NCI-H187 treated with DMSO at 0.1 percent for 48 hours (cell line): ENCODE data around the gene ATP11A.
A peak's percentile ranks its signal among the peaks of the same experiment; 100 is the strongest.
"Not testable (repeated sequence)": the region's sequence is repeated elsewhere in the genome, so short reads cannot be mapped to it uniquely, and the experiment has no call there.

Source experiments
- DNase-seq: peaks from one replicate; lab custom pipeline; 2025; lab: John Stamatoyannopoulos, UW

The ATP11A gene

GRCh38 chr13:112776354-112776753, 86.5 kb downstream of the ATP11A start:
- no peak for DNase-seq

DNA sequence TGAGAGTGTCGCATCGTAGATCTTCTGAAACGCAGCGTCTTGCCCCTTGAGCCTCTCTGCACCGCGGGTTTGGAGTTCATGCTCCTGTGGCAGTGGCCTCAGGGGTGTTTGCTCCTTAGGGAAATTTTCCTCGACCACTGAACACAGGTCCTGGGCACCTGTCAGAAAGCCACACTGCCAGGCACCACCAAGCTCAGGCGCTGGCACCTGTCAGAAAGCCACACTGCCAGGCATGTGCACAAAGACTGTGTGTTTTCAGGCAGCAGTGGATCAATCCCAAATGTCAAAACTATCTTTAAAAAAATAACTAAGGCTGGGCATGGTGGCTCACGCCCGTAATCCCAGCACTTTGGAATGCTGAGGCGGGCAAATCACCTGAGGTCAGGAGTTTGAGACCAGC, 87.1 kb downstream of the ATP11A start:
- no peak for DNase-seq

DNA sequence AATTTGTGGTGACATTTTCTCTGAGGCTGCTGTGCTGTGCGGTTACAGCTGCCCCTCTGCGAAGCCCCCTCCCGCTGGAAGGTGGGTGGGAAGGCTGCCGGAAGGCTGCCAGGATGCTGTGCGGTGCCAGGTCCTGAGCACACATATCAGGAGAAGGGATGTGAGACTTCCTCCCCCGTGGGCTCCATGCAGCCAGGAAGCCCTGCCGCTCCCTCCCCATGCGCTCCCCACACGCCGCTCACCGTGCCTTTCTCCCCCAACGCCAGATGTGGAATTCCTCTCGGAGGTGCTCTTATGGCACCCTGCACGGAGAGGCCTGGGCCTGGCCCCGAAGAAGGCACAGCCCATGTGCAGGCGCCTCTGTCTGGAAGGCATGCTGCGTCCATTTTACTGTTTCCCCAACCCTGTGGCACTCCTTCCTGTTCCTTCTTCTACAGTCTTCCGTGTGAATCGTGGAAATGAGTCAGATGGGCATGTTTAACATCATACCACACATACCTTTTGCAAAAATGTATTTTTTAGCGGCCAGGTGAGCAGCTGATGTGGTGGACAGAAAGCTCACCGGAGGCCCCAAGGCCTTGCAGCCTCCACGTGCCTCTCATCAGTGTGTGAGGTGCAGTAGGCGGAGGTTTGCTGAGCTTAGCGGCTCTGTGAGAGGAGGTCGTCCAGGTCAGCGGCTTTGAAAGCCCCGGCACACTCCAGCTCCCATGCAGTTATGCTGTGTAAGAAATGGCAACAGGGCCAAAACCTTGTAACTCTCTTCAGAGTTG, 88.0 kb downstream of the ATP11A start:
- no peak for DNase-seq

DNA sequence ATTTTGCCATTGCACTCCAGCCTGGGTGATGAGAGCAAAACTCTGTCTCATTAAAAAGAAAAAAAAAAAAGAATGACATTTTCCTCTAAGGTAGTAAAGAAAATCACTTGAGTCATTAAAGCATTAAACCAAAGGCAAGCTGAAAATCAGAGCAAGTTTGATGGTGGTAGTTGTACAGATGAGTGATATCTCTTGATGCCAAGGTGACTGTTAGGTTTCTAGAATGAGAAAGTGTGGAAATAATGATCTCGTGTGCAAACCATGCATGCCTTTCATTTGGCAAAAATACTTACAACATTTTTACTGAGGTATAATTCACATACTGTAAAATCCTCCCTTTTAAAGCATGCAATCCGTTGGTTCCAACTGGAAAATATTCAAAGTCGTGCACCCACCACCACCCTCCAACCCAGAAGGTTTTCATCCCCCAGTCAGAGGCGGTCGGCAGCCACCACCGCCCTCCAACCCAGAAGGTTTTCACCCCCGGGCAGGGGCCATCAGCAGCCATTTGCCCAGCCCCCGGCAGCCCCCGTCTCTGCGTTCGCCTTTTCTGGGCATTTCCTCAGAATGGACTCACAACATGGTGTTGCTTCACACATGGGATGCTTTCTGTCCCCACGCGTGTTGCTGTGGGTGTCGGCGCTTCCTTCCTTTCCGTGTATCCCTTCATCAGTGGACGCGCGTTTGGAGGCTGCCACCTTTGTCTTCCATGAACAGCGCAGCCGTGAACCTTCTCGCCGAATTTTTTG, 90.2 kb downstream of the ATP11A start:
- DNase-seq: no peak

DNA sequence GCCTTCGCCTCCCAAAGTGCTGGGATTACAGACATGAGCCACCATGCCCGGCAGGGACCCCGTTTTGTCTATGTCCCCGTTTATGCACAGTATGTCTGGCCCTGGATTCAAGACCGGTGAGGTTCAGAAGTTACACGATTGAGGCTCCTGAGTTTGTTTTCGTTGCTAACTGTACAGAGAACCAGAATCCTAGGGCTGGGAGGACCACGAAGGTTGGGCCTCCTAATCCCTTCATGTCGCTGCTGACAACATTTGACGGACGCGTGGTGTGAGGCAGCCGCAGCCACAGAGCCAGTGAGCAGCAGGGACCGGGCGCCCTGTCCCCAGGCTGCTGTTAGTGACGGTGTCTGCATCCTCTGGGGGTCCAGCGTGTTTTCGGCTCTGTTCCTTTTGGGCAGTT, 91.4 kb downstream of the ATP11A start:
- no peak for DNase-seq

GRCh38 chr13:112781881-112782361, 92.1 kb downstream of the ATP11A start:
- no peak for DNase-seq

DNA sequence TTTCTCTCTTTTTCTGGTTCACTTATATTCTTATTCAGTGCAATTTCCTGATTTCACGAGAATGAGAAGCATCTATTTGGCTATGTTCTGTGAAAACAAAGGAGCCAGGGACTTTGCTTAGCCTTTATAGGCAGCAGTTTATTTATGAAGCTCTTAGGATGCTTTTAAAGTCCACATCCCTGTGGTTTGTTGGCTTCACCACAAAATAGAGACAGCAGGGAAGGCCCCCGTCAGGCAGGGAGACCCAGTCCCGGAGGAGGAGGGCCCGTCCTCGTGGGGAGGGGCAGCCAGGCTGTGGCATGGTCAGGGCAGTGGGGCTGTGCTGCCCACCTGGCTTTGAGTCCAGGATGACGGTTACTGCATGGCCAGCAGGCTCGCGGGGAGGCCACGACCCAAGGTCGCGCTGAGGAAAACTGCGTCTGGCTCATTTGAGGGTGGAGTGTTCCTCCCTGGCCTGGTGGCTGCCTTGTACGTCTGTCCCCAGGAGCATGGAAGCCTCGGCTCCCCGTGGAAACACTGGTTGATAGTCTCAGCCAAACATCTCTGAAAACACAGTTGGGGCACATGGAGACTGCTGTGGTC, 92.7 kb downstream of the ATP11A start:
- DNase-seq: no peak

GRCh38 chr13:112783135-112783977, 93.5 kb downstream of the ATP11A start:
- no peak for DNase-seq

- no peak for DNase-seq
These were observed 94.1 kb downstream of the ATP11A start for GRCh38 chr13:112783978-112784371.

- no peak for DNase-seq
These were observed 95.1 kb downstream of the ATP11A start for GRCh38 chr13:112784811-112785482.

DNA sequence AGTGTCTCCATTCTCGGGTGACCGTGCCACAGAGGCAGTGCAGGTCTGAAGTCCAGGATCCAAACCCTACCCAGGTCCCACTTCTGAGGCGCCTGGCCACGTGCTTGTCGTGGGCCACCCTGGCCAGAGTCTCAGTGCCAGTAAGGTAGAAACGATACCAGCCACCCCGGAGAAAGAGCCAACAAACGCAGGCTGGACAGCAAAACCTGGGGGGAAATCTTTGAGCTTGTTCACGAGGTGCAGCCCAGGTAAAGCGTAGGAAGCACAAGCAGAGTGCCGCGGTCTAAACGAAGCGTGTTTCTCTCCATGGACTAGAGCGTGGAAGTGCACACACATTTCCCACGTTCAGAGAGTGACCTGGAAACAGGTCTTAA, 95.6 kb downstream of the ATP11A start:
- DNase-seq: no peak

DNA sequence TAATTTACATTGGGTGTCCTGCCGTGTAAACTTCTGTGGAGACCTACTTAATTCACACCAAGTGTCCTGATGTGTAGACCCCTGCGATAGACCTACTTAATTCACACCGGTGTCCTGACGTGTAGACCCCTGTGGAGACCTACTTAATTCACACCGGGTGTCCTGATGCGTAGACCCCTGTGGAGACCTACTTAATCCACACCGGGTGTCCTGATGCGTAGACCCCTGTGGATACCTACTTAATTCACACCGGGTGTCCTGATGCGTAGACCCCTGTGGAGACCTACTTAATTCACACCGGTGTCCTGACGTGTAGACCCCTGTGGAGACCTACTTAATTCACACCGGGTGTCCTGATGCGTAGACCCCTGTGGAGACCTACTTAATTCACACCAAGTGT, 97.0 kb downstream of the ATP11A start:
- DNase-seq: not testable (repeated sequence)

DNA sequence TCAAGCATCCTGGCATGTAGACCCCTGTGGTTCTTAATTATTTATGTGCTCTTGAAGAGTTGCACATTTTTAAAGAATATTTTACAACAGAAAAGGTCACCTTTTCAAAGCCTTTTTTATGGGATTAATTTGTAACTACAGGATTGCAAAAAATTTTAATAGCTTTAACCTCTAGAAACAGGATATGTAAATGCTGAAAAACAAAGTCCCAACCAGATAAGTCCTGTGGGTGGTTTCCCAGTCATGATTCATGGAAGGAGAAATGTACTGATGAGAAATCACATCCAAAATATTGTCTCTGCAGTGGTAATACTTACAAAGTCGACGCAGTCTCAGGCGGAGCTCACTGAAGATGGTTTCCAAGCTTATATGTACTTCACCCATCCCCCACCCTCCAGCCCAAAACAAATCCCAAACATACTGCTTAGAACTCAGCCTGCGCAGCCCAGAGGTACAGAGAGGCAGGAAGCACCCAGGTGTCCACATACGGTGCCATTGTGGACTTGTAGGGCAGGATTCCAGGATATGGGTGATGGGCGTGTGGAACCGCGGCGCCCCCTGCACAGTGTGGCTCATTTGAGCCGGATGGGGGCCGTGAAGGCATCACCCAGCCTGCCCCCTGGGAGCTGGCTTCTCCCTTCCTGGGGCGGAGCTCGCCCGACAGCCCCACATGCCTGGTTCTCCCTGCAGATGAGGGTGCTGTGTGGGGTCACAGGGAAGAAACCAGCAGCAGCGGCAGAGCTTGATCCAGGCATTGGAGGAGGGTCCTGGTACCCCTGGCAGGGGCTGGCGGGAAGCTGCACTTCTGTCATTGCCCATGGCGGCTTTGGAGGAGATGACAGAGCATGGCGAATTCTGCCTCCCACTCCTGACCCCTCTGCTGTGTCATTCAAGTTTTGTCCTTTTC, 101.2 kb downstream of the ATP11A start:
- DNase-seq: no peak

DNA sequence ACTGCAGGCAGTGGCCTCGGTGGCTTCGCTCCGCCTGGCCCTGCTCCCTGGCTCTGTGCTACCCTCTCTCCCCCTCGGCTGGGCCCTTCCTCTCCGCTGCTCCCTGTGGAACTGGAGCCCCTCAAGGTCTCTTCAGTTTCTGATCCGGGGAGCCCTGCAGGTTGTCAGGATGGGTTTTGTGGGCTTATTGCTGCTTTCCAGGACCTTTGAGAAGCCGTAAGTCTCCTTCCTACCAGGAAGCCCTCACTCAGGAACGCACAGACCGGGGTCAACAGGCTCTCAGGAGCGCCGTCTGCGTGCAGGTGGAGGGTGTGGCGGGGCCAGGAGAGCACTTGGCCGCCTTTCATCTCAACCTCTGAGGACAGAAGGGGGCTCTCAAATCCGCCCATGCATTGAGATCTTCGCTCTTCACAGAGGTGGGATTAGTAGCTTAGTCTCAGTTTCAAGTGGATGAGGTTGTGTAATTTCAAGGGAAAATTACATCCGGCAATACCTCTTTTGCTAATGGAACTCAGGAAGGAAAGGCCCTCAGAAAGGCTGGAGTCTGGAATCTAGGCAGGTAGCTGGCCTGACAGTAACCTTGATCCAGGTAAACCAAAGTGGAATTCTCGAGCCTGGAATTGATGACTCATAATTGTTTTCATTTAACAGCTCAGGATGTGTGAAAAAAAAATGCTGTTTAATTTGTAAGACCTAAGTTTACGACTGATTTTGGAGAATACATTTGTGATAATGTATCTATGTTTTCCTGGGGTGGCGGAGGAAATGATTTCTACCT, 102.0 kb downstream of the ATP11A start:
- peak; percentile 98 for DNase-seq

GRCh38 chr13:112792511-112792910, 102.7 kb downstream of the ATP11A start:
- DNase-seq: no peak

- no peak for DNase-seq
These were observed 104.0 kb downstream of the ATP11A start for GRCh38 chr13:112793545-112794445.

DNA sequence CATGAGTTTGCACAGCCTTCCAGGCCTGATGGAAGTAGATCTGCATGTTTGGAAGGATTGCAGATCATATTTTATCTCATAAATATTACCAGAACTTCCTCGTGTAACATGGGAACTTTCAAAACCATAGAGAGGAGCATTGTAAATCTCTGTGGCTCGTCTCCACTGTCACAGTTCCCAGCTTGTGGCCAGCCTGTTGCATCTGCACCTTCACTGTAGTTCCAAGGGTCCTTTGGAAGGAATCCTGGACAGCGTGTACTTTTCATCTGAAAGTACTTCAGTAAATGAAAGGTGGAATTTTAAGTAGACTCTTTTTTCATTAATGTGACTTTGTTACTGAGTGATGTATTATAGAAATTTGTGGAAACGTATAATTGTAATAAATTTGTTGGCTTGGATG, 105.4 kb downstream of the ATP11A start:
- no peak for DNase-seq

- no peak for DNase-seq
These were observed 106.5 kb downstream of the ATP11A start for GRCh38 chr13:112796190-112796915.
